ENCODE results near the gene REXO1.
"Not testable (repeated sequence)": the region's sequence is repeated elsewhere in the genome, so short reads cannot be mapped to it uniquely, and the experiment has no call there.

REXO1 gene

GRCh38 chr19:1875646-1876495 lies 27.6 kb upstream of the REXO1 start:
- peak; percentile 83 to 87 for DNase-seq (ENCODE audit: low read depth in 2 of 2)

- not testable (repeated sequence) for DNase-seq (ENCODE audit: low read depth in 2 of 2)
Measured at GRCh38 chr19:1875265-1875645, 27.0 kb upstream of the REXO1 start.

- DNase-seq (ENCODE audit: low read depth in 2 of 2), result no peak
Measured at GRCh38 chr19:1874554-1875185, 26.4 kb upstream of the REXO1 start.

GRCh38 chr19:1873524-1874473 lies 25.5 kb upstream of the REXO1 start:
- DNase-seq (ENCODE audit: low read depth in 2 of 2), result no peak

- DNase-seq (ENCODE audit: low read depth in 2 of 2), result no peak
Measured at GRCh38 chr19:1872807-1873523, 24.7 kb upstream of the REXO1 start.

GRCh38 chr19:1871630-1872029 lies 23.3 kb upstream of the REXO1 start:
- no peak for DNase-seq (ENCODE audit: low read depth in 2 of 2)

- no peak for DNase-seq (ENCODE audit: low read depth in 2 of 2)
Measured at GRCh38 chr19:1871140-1871597, 22.9 kb upstream of the REXO1 start.

GRCh38 chr19:1868971-1869370 lies 20.7 kb upstream of the REXO1 start:
- DNase-seq (ENCODE audit: low read depth in 2 of 2), result no peak

GRCh38 chr19:1867349-1867724 lies 19.1 kb upstream of the REXO1 start:
- no peak for DNase-seq (ENCODE audit: low read depth in 2 of 2)

GRCh38 chr19:1866693-1867348 lies 18.5 kb upstream of the REXO1 start:
- no peak for DNase-seq (ENCODE audit: low read depth in 2 of 2)

- no peak for DNase-seq (ENCODE audit: low read depth in 2 of 2)
Measured at GRCh38 chr19:1865172-1866010, 17.1 kb upstream of the REXO1 start.

- DNase-seq (ENCODE audit: low read depth in 2 of 2), result peak; percentile 59 to 62
Measured at GRCh38 chr19:1864480-1865171, 16.3 kb upstream of the REXO1 start.

GRCh38 chr19:1863638-1864479 lies 15.6 kb upstream of the REXO1 start:
- DNase-seq (ENCODE audit: low read depth in 2 of 2), result peak; percentile 90 to 96

GRCh38 chr19:1863328-1863637 lies 15.0 kb upstream of the REXO1 start, which contains the start of gene KLF16:
KLF16 (minus strand) TSS chr19:1863579; CDS start chr19:1863497, 82 bp downstream.
- no peak for DNase-seq (ENCODE audit: low read depth in 2 of 2)

GRCh38 chr19:1862424-1863327 lies 14.4 kb upstream of the REXO1 start:
- DNase-seq (ENCODE audit: low read depth in 2 of 2), result peak in 1 of 2 donors; percentile 55

- no peak for DNase-seq (ENCODE audit: low read depth in 2 of 2)
Measured at GRCh38 chr19:1862068-1862423, 13.8 kb upstream of the REXO1 start.

- DNase-seq (ENCODE audit: low read depth in 2 of 2), result no peak
Measured at GRCh38 chr19:1861599-1862031, 13.3 kb upstream of the REXO1 start.

Measured in stimulated activated CD8-positive, alpha-beta memory T cell treated with anti-CD3 and anti-CD28 coated beads, Interleukin-2, amount 100 ng/mL, for 48 hours (primary cell).